OCI-LY7 (cell line): ENCODE measurements around the gene VAC14. TPM values are rescaled to one million over a fixed set of nuclear protein-coding genes. Genes with fewer than 3 reads are reported as not detected.

Experiments used
- BruUV-seq: library from RNA; stranded (reverse); fragments of 400-500 nt; replicated peaks from 2 replicates; lab custom pipeline; 2021; lab: Mats Ljungman, UMichigan
- CTCF ChIA-PET: fragments of 300-600 bp; sonication (Branson Sonifier 250); formaldehyde crosslinking; loops from one replicate; lab custom pipeline; 2022; ENCODE audit warnings: antibody characterized with exemption; ENCODE audit not compliant: unreplicated experiment; lab: Charles Lee
- POLR2A ChIA-PET: fragments of 300-600 bp; sonication (Branson Sonifier 250); formaldehyde crosslinking; loops from one replicate; lab custom pipeline; 2022; ENCODE audit warnings: antibody characterized with exemption; lab: Charles Lee
- DNase-seq: peaks from one replicate; pipeline ENCODE4 v3.0.0-alpha.2; 2015; ENCODE audit warnings: low spot score
- H2AFZ ChIP-seq: fragments of 200-600 bp; sonication (generic), shearing (Covaris generic); 2 replicates; pipeline ENCODE4 v1.6.1; 2014; ENCODE audit warnings: mild to moderate bottlenecking, antibody characterized with exemption, low read length, moderate library complexity
- H3K27ac ChIP-seq: fragments of 200-600 bp; sonication (generic); 2 replicates; pipeline ENCODE4 v1.5.1; 2014; ENCODE audit warnings: mixed run types, low read depth, mild to moderate bottlenecking, moderate library complexity, low read length, inconsistent platforms; ENCODE audit not compliant: poor library complexity, severe bottlenecking
- H3K36me3 ChIP-seq: fragments of 200-600 bp; sonication (generic); 2 replicates; pipeline ENCODE4 v1.6.1; 2014; ENCODE audit warnings: mild to moderate bottlenecking, antibody characterized with exemption, low read length, moderate library complexity, mixed read lengths; ENCODE audit not compliant: insufficient read depth
- H3K4me1 ChIP-seq: fragments of 200-600 bp; sonication (generic); 2 replicates; pipeline ENCODE4 v1.5.1; 2014; ENCODE audit warnings: mild to moderate bottlenecking, low read length; ENCODE audit not compliant: insufficient read depth, poor library complexity, severe bottlenecking
- H3K4me2 ChIP-seq: fragments of 200-600 bp; sonication (generic); 2 replicates; pipeline ENCODE4 v1.6.1; 2014; ENCODE audit warnings: mild to moderate bottlenecking, low read length
- H3K4me3 ChIP-seq: fragments of 200-600 bp; sonication (generic); 2 replicates; pipeline ENCODE4 v1.5.1; 2014; ENCODE audit warnings: mild to moderate bottlenecking, low read depth, low read length; ENCODE audit not compliant: poor library complexity, severe bottlenecking
- H3K79me2 ChIP-seq: fragments of 200-600 bp; sonication (generic); 2 replicates; pipeline ENCODE4 v1.6.1; 2016; ENCODE audit warnings: low read depth, mild to moderate bottlenecking, low read length, moderate library complexity, mixed read lengths; ENCODE audit not compliant: insufficient read depth
- H3K9me2 ChIP-seq: fragments of 200-600 bp; sonication (generic); 2 replicates; pipeline ENCODE4 v1.6.1; 2016; ENCODE audit warnings: mild to moderate bottlenecking, low read length, mixed read lengths; ENCODE audit not compliant: insufficient read depth
- H3K9me3 ChIP-seq: fragments of 200-600 bp; sonication (generic); 2 replicates; pipeline ENCODE4 v1.6.1; 2014; ENCODE audit warnings: mild to moderate bottlenecking, mixed run types, low read length, mixed read lengths
- H4K20me1 ChIP-seq: fragments of 200-600 bp; sonication (generic); 2 replicates; pipeline ENCODE4 v1.6.1; 2014; ENCODE audit warnings: mild to moderate bottlenecking, antibody characterized with exemption, low read length, moderate library complexity, mixed read lengths; ENCODE audit not compliant: insufficient read depth
- EZH2phosphoT487 ChIP-seq: fragments of 200-600 bp; sonication (generic); IDR thresholded peaks from 2 replicates; pipeline ENCODE4 v1.6.1; 2018; ENCODE audit warnings: low read depth, borderline replicate concordance, mild to moderate bottlenecking, mixed run types, antibody characterized with exemption, low read length, moderate library complexity, mixed read lengths
- intact Hi-C: fragments of 100-400 bp; cut with micrococcal nuclease; formaldehyde crosslinking; loops from one replicate; pipeline ENCODE4 v1.10.0; 2022; ENCODE audit not compliant: unreplicated experiment
- total RNA-seq, 2 experiments: library from RNA; depleted of rRNA in 1 of 2; stranded (reverse); fragments of >200 nt in 1 of 2; shearing (Covaris generic) in 1 of 2; gene quantifications; 2 replicates each; pipeline ENCODE4 v1.2.3, GENCODE V29; 2014 to 2022
- TF ChIP-seq, protein P1 (sequence below): fragments of 200-600 bp; sonication (generic); conservative IDR thresholded peaks from 2 replicates; pipeline ENCODE4 v1.5.1; 2014; ENCODE audit warnings: mild to moderate bottlenecking, antibody characterized with exemption, low read length, moderate library complexity, mixed read lengths

Gene VAC14
- total RNA-seq, 2 experiments from 2014 or later: 37.6 to 43.1 TPM

DNA sequence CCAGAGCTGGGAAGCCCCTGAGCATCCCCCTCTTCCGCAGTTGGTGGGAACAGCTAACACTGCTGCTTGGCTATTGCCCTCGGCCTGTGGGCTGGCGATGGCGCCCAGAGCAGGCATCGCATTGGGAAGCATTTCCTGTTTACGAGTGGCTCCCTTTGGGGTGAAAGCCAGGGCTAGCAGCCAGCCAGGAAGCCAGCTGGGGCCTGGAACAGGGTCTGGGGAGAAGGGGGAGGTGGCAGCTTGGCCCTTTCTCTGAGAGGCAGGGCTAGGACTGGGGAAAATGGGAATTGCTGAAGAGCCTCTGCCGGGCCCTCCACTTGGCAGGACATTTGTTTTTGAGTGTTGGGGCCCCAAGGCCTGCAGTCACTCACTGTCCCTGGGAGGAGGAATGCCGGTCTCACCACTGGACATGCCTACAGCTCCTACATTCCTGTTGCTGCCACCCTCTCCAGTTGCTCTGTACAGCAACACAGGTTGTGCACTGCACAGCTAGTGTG, 112.7 kb downstream of the VAC14 start:
- CTCF ChIA-PET: interaction anchor here (0.6 kb wide), 1 partner anchor 81 kb away, joined by 3 read pairs; no protein-coding TSS in a partner anchor
- Histone ChIP-seq H3K4me2 (no peak overlapping the region), H3K9me2 (no peaks in the 10 kb centered on the region), H3K4me1 (no peaks in the 10 kb centered on the region), H2AFZ (no peak overlapping the region), H3K36me3 (no peaks in the 10 kb centered on the region), H3K27ac (no peak overlapping the region), H4K20me1 (no peaks in the 10 kb centered on the region), H3K9me3 (no peaks in the 10 kb centered on the region), H3K4me3 (no peak overlapping the region), H3K79me2 (no peaks in the 10 kb centered on the region)
- BruUV-seq: no TSS peak
- POLR2A ChIA-PET: no interaction called here
- TF ChIP-seq, protein P1, sequence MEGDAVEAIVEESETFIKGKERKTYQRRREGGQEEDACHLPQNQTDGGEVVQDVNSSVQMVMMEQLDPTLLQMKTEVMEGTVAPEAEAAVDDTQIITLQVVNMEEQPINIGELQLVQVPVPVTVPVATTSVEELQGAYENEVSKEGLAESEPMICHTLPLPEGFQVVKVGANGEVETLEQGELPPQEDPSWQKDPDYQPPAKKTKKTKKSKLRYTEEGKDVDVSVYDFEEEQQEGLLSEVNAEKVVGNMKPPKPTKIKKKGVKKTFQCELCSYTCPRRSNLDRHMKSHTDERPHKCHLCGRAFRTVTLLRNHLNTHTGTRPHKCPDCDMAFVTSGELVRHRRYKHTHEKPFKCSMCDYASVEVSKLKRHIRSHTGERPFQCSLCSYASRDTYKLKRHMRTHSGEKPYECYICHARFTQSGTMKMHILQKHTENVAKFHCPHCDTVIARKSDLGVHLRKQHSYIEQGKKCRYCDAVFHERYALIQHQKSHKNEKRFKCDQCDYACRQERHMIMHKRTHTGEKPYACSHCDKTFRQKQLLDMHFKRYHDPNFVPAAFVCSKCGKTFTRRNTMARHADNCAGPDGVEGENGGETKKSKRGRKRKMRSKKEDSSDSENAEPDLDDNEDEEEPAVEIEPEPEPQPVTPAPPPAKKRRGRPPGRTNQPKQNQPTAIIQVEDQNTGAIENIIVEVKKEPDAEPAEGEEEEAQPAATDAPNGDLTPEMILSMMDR: no peak
- no peak for TF ChIP-seq EZH2phosphoT487
- DNase-seq: no peak
- intact Hi-C loops: no loop called here

DNA sequence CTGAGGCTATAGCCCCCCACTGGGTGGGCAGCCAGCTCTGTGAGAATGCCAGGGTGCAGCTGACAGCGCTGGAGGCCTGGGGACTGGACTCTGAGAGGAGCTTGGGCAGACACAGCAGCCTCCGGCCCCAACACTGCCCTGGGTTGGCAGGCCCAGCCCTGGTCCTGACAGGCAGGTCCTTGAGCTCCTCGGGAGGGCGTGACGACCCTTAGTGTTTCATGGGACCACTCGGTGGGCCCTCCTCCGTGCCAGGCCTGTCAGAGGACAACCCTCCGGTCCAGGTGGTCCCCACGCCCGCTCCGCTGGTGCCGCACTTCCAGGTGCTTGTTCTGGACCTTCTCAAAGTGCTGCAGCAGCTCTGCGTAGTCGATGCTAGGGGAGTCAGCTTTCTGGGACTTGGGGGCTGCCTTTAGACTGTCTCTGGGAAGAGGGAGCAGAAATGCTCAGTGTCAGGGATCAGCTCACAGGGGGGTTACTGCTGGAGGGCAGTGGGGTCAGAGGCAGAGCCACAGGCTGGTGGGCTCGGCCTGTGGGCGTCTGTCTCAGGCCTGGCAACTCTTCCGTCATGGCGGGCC, 113.2 kb downstream of the VAC14 start:
- Histone ChIP-seq H4K20me1 (no peaks in the 10 kb centered on the region), H3K27ac (no peak overlapping the region), H3K9me2 (no peaks in the 10 kb centered on the region), H3K36me3 (no peaks in the 10 kb centered on the region), H3K4me1 (no peaks in the 10 kb centered on the region), H2AFZ (no peak overlapping the region), H3K9me3 (no peaks in the 10 kb centered on the region), H3K4me3 (no peak overlapping the region), H3K4me2 (no peak overlapping the region), H3K79me2 (no peaks in the 10 kb centered on the region)
- intact Hi-C loops: no loop called here
- no peak for DNase-seq
- TF ChIP-seq EZH2phosphoT487: no peak
- TF ChIP-seq, protein P1: no peak
- ChIA-PET CTCF (interaction anchor here (0.6 kb wide), 1 partner anchor 80 kb away, joined by 3 read pairs; no protein-coding TSS in a partner anchor), POLR2A (no interaction called here)
- TSS peak; percentile 78 for BruUV-seq

DNA sequence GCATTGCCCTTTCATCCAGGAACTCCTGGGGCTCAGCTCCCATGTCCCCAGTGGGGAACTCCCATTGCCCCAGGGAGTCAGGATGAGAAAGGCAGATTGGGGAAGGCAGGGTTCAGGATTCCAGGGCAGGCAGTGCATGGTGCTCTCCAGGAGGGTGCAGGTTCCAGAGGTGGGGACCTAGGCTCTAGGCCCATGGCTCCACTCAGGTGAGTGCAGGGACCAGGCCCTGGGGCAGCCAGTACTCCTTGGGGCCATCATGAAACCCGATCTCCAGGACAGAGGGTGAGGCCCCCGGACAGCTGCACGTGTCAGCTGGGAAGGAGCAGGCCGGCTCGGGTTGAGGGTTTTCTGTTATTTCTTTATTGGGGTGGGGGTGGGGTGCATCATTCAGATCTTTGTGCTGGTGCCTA, 113.9 kb downstream of the VAC14 start:
- Histone ChIP-seq H3K4me3 (no peak overlapping the region), H3K9me2 (no peaks in the 10 kb centered on the region), H3K9me3 (no peaks in the 10 kb centered on the region), H2AFZ (no peak overlapping the region), H3K4me1 (no peaks in the 10 kb centered on the region), H3K27ac (no peak overlapping the region), H3K79me2 (no peaks in the 10 kb centered on the region), H3K36me3 (no peaks in the 10 kb centered on the region), H3K4me2 (no peak overlapping the region), H4K20me1 (no peaks in the 10 kb centered on the region)
- CTCF ChIA-PET: no interaction called here
- intact Hi-C loops: no loop called here
- no TSS peak for BruUV-seq
- DNase-seq: no peak
- TF ChIP-seq, protein P1: no peak
- TF ChIP-seq EZH2phosphoT487: no peak
- POLR2A ChIA-PET: no interaction called here
